CD4-positive, alpha-beta memory T cell (primary cell): ENCODE measurements around the gene ILDR1. TPM values are rescaled to one million over a fixed set of nuclear protein-coding genes. Genes with fewer than 3 reads are reported as not detected.

ENCODE experiments used
- CTCF ChIA-PET: fragments of 350-600 bp; sonication (Branson Sonifier 250); formaldehyde crosslinking; loops from one replicate; lab custom pipeline; 2021; ENCODE audit warnings: inconsistent platforms; ENCODE audit not compliant: partially characterized antibody; lab: Charles Lee
- POLR2A ChIA-PET: fragments of 350-600 bp; sonication (Branson Sonifier 250); formaldehyde crosslinking; loops from one replicate; lab custom pipeline; 2021; ENCODE audit not compliant: partially characterized antibody; lab: Charles Lee
- DNase-seq, 5 donors: peaks; one replicate each; pipeline versions ENCODE4 v3.0.0 to v3.0.0-alpha.2; 2020 to 2022; ENCODE audit warnings: mixed read lengths in 1 of 5
- H3K27ac ChIP-seq: one replicate; pipeline ENCODE4 v1.7.0; 2013; ENCODE audit warnings: low read depth, low read length
- H3K27me3 ChIP-seq: 2 replicates; pipeline ENCODE4 v1.7.0; 2013; ENCODE audit warnings: mild to moderate bottlenecking, low read length, moderate library complexity; ENCODE audit not compliant: insufficient read depth
- H3K36me3 ChIP-seq: 2 replicates; pipeline ENCODE4 v1.7.0; 2013; ENCODE audit warnings: mild to moderate bottlenecking, low read length, moderate library complexity; ENCODE audit not compliant: insufficient read depth
- H3K4me1 ChIP-seq: 2 replicates; pipeline ENCODE4 v1.7.0; 2013; ENCODE audit warnings: mild to moderate bottlenecking, low read length, moderate library complexity; ENCODE audit not compliant: insufficient read depth
- H3K4me3 ChIP-seq, 2 donors: one replicate each; pipeline ENCODE4 v1.7.0; 2013; ENCODE audit warnings: low read length in 2 of 2, mild to moderate bottlenecking in 1 of 2
- H3K9me3 ChIP-seq, 2 donors: one replicate each; pipeline ENCODE4 v1.7.0; 2013; ENCODE audit warnings: low read length in 2 of 2, control low read depth in 1 of 2; ENCODE audit not compliant: control insufficient read depth in 1 of 2
- H3K27ac Mint-ChIP-seq, 7 donors: one replicate each; pipeline ENCODE4 v1.8.0; 2020 to 2021; ENCODE audit warnings: mixed read lengths in 7 of 7, mild to moderate bottlenecking in 6 of 7, inconsistent platforms in 3 of 7, moderate library complexity in 3 of 7
- H3K27me3 Mint-ChIP-seq, 2 donors: one replicate each; pipeline ENCODE4 v1.8.0; 2020 to 2021; ENCODE audit warnings: mixed read lengths in 2 of 2
- H3K36me3 Mint-ChIP-seq, 2 donors: one replicate each; pipeline ENCODE4 v1.8.0; 2020 to 2021; ENCODE audit warnings: mixed read lengths in 2 of 2, inconsistent platforms in 1 of 2, mild to moderate bottlenecking in 1 of 2
- H3K4me1 Mint-ChIP-seq, 4 donors: one replicate each; pipeline ENCODE4 v1.8.0; 2020 to 2021; ENCODE audit warnings: mixed read lengths in 4 of 4, mild to moderate bottlenecking in 1 of 4
- H3K4me3 Mint-ChIP-seq, 8 donors: one replicate each; pipeline ENCODE4 v1.8.0; 2020 to 2021; ENCODE audit warnings: mixed read lengths in 8 of 8, mild to moderate bottlenecking in 7 of 8, moderate library complexity in 6 of 8, inconsistent platforms in 3 of 8
- H3K9me3 Mint-ChIP-seq, 8 donors: one replicate each; pipeline ENCODE4 v1.8.0; 2020 to 2021; ENCODE audit warnings: mixed read lengths in 8 of 8, mild to moderate bottlenecking in 5 of 8, inconsistent platforms in 3 of 8, moderate library complexity in 1 of 8
- intact Hi-C: fragments of 100-400 bp; cut with micrococcal nuclease; formaldehyde crosslinking; loops from one replicate; pipeline ENCODE4 v1.15.1; 2023
- polyA plus RNA-seq, 2 donors: library from polyadenylated mRNA; unstranded; fragments of 300-500 nt; fragmentation: Illumina TruSeq; gene quantifications; one replicate each; pipeline ENCODE4 v1.2.3, GENCODE V29; 2021
- total RNA-seq, 2 experiments: library from RNA; stranded (reverse); gene quantifications; one replicate each; pipeline ENCODE4 v1.2.3, GENCODE V29; 2021

The ILDR1 gene
- total and polyA plus RNA-seq, 4 experiments from 2014 or later: not detected

DNA sequence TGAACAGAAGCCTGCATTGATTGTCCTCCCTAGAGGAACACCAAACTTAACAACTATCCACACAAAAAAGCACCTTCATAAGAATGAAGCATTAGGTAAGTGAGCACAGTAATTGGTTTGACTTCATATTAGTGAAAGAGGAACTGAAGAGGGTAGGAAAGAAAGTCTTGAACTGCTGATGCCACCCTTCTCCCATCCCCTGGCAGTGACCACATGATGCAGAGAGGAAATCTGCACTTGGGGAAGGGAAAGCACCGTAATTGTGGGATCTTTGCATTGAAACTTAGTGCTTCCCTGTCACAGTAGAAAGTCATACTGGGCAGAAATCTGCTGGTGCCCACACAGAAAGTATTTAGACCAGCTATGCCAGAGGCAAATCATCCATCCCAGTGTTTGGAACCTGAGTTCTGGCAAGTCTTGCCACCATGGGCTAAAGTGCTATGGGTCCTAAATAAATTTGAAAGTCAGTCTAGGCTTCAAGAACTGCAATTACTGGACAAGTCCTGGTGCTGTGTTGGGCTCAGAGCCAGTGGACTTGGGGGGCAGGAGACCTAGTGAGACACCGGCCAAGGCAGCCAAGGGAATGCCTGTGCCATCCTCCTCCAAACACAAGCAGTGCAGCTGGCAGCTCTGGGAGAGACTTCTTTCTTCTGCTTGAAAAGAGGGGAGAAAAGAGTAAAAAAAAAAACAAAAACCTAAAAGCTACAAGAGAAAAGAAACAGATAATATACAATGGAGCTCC, 64.2 kb downstream of the ILDR1 start:
- Histone ChIP-seq H3K27me3 (no peaks in the 10 kb centered on the region), H3K27ac (no peak overlapping the region), H3K4me1 (no peaks in the 10 kb centered on the region), H3K4me3 (no peak overlapping the region), H3K36me3 (no peaks in the 10 kb centered on the region), H3K9me3 (no peaks in the 10 kb centered on the region)
- intact Hi-C loops: no loop called here
- Mint-ChIP-seq H3K4me1 (no peaks in the 10 kb centered on the region), H3K9me3 (peaks cover 0 to 16% (median 3%) of the 10 kb centered on the region in 8 donors), H3K27ac (no peak overlapping the region), H3K4me3 (no peak overlapping the region), H3K27me3 (peaks cover 0 to 9% of the 10 kb centered on the region in 2 donors), H3K36me3 (peaks cover 0 to 5% of the 10 kb centered on the region in 2 donors)
- POLR2A ChIA-PET: no interaction called here
- CTCF ChIA-PET: no interaction called here
- no peak for DNase-seq

DNA sequence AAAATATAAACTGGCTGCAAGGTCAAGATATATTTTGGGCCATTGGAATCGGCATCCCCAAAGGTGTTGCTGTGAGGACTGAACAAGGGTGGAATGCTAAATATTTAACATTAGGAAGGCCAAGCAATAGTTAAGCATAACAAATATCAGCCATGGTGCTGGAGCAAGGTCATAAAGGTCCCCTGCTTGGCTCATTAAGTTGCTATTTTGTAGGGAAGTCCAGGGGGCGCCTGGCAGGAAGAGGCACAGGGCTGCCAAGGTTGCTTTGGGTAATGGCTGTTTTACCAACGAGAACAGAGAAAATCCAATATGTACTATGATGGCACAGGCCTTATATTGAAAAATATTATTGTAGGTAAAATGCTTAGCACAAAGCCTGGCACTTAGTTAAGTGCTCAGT, 65.7 kb downstream of the ILDR1 start:
- intact Hi-C loops: no loop called here
- Mint-ChIP-seq H3K27me3 (peaks cover 0 to 8% of the 10 kb centered on the region in 2 donors), H3K9me3 (peaks cover 3 to 27% (median 14%) of the 10 kb centered on the region in 8 donors), H3K36me3 (peaks cover 0 to 11% of the 10 kb centered on the region in 2 donors), H3K27ac (no peak overlapping the region), H3K4me1 (no peaks in the 10 kb centered on the region), H3K4me3 (no peak overlapping the region)
- H3K36me3 ChIP-seq: no peaks in the 10 kb centered on the region
- no peaks in the 10 kb centered on the region for H3K4me1 ChIP-seq
- no peak overlapping the region for H3K27ac ChIP-seq
- no peaks in the 10 kb centered on the region for H3K9me3 ChIP-seq
- no peaks in the 10 kb centered on the region for H3K27me3 ChIP-seq
- DNase-seq: no peak
- ChIA-PET CTCF (no interaction called here), POLR2A (no interaction called here)
- no peak overlapping the region for H3K4me3 ChIP-seq

DNA sequence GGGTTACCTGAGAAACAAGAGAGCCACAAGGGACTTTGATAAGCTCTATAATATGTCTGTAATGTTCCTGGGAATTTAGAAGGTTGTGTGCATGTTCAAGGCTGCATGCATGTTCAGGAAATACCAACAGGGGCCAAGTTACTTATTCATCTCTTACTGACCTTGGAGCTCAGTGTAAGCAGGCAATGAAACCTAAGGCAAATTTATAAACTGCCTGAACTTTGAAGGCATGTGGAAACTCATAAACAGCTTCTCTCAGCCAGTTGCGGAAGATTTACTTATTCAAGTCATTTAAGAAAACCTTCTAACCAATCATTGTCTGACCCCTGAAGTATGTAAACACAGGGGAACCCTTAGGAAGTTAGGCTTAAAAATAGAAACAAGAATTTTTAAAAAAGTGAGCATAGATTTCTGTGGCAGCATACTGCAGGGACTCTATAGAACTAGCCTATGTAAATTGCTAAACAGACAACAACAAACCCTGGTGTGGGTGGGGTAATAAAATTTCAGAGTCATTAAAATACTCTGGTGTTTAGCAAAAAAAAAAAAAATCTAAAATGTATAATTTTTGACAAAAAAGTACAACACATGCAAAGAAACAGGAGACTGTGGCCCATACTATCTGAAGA, 70.6 kb downstream of the ILDR1 start:
- Histone ChIP-seq H3K36me3 (no peaks in the 10 kb centered on the region), H3K4me1 (no peaks in the 10 kb centered on the region), H3K9me3 (no peaks in the 10 kb centered on the region), H3K27me3 (no peaks in the 10 kb centered on the region), H3K4me3 (no peak overlapping the region), H3K27ac (no peak overlapping the region)
- ChIA-PET CTCF (no interaction called here), POLR2A (no interaction called here)
- H3K4me3 Mint-ChIP-seq: no peak overlapping the region
- H3K9me3 Mint-ChIP-seq: peaks cover 7 to 36% (median 17%) of the 10 kb centered on the region in 8 donors
- peaks cover 1 to 19% of the 10 kb centered on the region in 2 donors for H3K36me3 Mint-ChIP-seq
- no peak overlapping the region for H3K27ac Mint-ChIP-seq
- intact Hi-C loops: no loop called here
- no peaks in the 10 kb centered on the region for H3K4me1 Mint-ChIP-seq
- no peak for DNase-seq
- no peaks in the 10 kb centered on the region for H3K27me3 Mint-ChIP-seq

DNA sequence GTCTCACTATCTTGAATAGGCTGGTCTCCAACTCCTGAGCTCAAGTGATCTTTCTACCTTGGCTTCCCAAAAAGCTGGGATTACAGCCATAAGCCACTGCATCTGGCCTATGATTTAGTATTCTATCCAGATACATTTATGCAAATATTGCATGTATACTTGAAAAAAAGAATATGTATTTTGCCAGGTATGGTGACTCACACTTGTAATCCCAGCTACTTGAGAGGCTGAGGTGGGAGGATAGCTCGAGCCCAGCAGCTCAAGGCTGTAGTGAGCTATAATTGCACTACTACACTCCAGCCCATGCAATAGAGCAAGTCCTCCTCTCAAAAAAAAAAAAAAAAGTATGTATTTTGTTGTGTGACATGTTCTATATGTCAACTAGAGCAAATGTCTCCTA, 73.4 kb downstream of the ILDR1 start:
- Mint-ChIP-seq H3K27me3 (no peaks in the 10 kb centered on the region), H3K27ac (no peak overlapping the region), H3K9me3 (peaks cover 5 to 22% (median 17%) of the 10 kb centered on the region in 8 donors), H3K36me3 (peaks cover 1 to 14% of the 10 kb centered on the region in 2 donors), H3K4me3 (no peak overlapping the region), H3K4me1 (no peaks in the 10 kb centered on the region)
- H3K9me3 ChIP-seq: no peaks in the 10 kb centered on the region
- H3K36me3 ChIP-seq: no peaks in the 10 kb centered on the region
- POLR2A ChIA-PET: no interaction called here
- H3K27ac ChIP-seq: no peak overlapping the region
- DNase-seq: no peak
- intact Hi-C loops: no loop called here
- CTCF ChIA-PET: no interaction called here
- no peaks in the 10 kb centered on the region for H3K27me3 ChIP-seq
- no peak overlapping the region for H3K4me3 ChIP-seq
- H3K4me1 ChIP-seq: no peaks in the 10 kb centered on the region

DNA sequence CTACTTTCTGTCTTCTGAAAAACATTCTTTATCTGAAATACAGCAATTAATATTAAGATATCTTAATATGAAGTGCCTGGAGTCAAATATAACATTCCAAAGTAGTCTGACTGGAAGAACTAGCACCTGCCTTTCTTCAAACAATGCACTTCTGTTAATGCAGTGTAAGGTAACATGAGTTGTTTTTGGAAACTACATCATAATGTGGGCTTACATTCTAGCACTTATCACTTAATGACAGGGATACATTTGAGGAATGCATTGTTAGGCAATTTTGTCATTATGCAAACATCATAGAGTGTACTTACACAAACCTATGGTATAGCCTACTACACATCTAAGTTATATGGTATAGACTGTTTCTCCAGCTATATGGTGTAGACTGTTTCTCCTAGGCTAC, 78.6 kb downstream of the ILDR1 start:
- Mint-ChIP-seq H3K27ac (no peak overlapping the region), H3K27me3 (no peaks in the 10 kb centered on the region), H3K4me3 (no peak overlapping the region), H3K9me3 (no peaks in the 10 kb centered on the region), H3K36me3 (peaks cover 5 to 19% of the 10 kb centered on the region in 2 donors), H3K4me1 (no peaks in the 10 kb centered on the region)
- no peaks in the 10 kb centered on the region for H3K9me3 ChIP-seq
- H3K4me1 ChIP-seq: no peaks in the 10 kb centered on the region
- no peak for DNase-seq
- ChIA-PET POLR2A (no interaction called here), CTCF (no interaction called here)
- no peak overlapping the region for H3K27ac ChIP-seq
- H3K27me3 ChIP-seq: no peaks in the 10 kb centered on the region
- no peaks in the 10 kb centered on the region for H3K36me3 ChIP-seq
- intact Hi-C loops: no loop called here
- no peak overlapping the region for H3K4me3 ChIP-seq

DNA sequence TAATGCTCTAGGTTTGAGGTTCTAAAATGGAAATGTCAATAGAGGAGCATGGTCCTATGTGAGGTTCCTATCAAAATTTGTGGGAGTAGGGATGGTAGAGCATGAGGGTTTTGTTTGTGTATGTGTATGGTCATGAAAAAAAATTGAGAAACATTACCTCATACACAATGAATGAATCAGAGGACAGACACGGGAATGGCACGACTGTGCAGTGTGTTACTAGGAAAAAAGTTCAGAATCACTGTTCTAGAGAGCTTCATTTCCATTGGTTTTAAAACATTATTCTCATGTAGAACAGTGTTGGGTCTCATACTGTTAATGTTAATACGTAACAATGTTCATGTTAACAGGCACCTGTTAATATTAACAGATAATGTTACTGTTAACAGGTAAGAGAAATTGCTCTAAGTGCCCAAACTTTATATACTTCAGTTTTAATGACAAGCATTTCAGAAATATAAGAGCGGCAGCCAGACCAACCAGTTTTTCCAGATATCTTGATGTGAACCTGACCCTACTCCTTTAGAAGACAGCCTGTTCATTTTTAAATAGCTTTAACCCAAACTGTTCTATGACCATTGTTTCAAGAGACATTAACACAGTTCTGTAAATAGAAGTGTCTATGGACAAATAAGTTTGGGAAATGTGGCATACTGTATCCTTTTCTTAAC, 79.8 kb downstream of the ILDR1 start:
- no peaks in the 10 kb centered on the region for H3K9me3 ChIP-seq
- CTCF ChIA-PET: no interaction called here
- no peak overlapping the region for H3K27ac Mint-ChIP-seq
- no peaks in the 10 kb centered on the region for H3K27me3 Mint-ChIP-seq
- H3K36me3 ChIP-seq: no peaks in the 10 kb centered on the region
- peaks cover 5 to 19% of the 10 kb centered on the region in 2 donors for H3K36me3 Mint-ChIP-seq
- no peaks in the 10 kb centered on the region for H3K27me3 ChIP-seq
- no peaks in the 10 kb centered on the region for H3K4me1 ChIP-seq
- intact Hi-C loops: no loop called here
- no peaks in the 10 kb centered on the region for H3K4me1 Mint-ChIP-seq
- no peak overlapping the region for H3K4me3 ChIP-seq
- POLR2A ChIA-PET: no interaction called here
- H3K9me3 Mint-ChIP-seq: no peaks in the 10 kb centered on the region
- H3K4me3 Mint-ChIP-seq: no peak overlapping the region
- DNase-seq: no peak
- H3K27ac ChIP-seq: no peak overlapping the region

DNA sequence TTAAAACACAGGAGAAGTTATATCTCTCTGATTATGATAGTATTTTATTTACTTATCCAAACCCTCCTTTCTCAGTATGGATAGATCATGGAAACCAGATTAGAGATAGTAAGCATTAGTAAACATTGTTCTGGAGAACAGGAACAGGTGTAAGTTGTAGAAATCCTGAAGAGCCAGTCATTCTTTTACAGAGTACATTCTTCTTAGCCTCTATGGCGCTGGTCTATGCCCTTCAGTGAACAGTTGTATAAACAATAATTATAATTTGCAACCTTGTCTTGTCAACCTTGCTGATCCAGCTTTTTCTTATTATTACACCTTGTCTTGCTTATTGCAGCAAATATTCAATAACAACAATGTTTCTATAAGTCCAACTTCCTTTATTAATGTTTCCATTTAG, 80.5 kb downstream of the ILDR1 start:
- H3K4me3 Mint-ChIP-seq: no peak overlapping the region
- H3K4me3 ChIP-seq: no peak overlapping the region
- no peak for DNase-seq
- no peak overlapping the region for H3K27ac ChIP-seq
- no peaks in the 10 kb centered on the region for H3K27me3 ChIP-seq
- no peaks in the 10 kb centered on the region for H3K9me3 ChIP-seq
- POLR2A ChIA-PET: no interaction called here
- CTCF ChIA-PET: no interaction called here
- no peaks in the 10 kb centered on the region for H3K4me1 Mint-ChIP-seq
- H3K9me3 Mint-ChIP-seq: no peaks in the 10 kb centered on the region
- no peaks in the 10 kb centered on the region for H3K27me3 Mint-ChIP-seq
- H3K4me1 ChIP-seq: no peaks in the 10 kb centered on the region
- H3K36me3 ChIP-seq: no peaks in the 10 kb centered on the region
- peaks cover 5 to 19% of the 10 kb centered on the region in 2 donors for H3K36me3 Mint-ChIP-seq
- intact Hi-C loops: no loop called here
- no peak overlapping the region for H3K27ac Mint-ChIP-seq
